Adrenal gland (tissue), 5 donors: ENCODE data around the gene BTBD9.
"Not testable (repeated sequence)": the region's sequence is repeated elsewhere in the genome, so short reads cannot be mapped to it uniquely, and the experiment has no call there.

Experiments
- POLR2A ChIP-seq, 2 donors: fragments of 450-650 bp; IDR thresholded peaks; one replicate each; pipeline ENCODE4 v1.6.1; 2017; ENCODE audit warnings: antibody characterized with exemption in 2 of 2, mild to moderate bottlenecking in 2 of 2, moderate library complexity in 1 of 2
- TF ChIP-seq, protein P1 (sequence below), 6 experiments: fragments of 450-650 bp in 4 of 6; fragments of 200-600 bp in 2 of 6; sonication (generic) in 1 of 6; IDR thresholded peaks; 1 replicate in 5 of 6; 2 replicates in 1 of 6; pipeline versions ENCODE4 v1.5.1 to v1.8.0; 2016 to 2021; ENCODE audit warnings: antibody characterized with exemption in 6 of 6, mild to moderate bottlenecking in 2 of 6, moderate library complexity in 1 of 6
- donor health status: DM: no; HTN: no; CAD: no.

- TF ChIP-seq, protein P1, sequence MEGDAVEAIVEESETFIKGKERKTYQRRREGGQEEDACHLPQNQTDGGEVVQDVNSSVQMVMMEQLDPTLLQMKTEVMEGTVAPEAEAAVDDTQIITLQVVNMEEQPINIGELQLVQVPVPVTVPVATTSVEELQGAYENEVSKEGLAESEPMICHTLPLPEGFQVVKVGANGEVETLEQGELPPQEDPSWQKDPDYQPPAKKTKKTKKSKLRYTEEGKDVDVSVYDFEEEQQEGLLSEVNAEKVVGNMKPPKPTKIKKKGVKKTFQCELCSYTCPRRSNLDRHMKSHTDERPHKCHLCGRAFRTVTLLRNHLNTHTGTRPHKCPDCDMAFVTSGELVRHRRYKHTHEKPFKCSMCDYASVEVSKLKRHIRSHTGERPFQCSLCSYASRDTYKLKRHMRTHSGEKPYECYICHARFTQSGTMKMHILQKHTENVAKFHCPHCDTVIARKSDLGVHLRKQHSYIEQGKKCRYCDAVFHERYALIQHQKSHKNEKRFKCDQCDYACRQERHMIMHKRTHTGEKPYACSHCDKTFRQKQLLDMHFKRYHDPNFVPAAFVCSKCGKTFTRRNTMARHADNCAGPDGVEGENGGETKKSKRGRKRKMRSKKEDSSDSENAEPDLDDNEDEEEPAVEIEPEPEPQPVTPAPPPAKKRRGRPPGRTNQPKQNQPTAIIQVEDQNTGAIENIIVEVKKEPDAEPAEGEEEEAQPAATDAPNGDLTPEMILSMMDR (IDR thresholded peaks at IDR 0.05) = not testable (repeated sequence)
- TF ChIP-seq POLR2A (IDR thresholded peaks at IDR 0.05) = not testable (repeated sequence)
These were observed 213.8 kb downstream of the BTBD9 start for GRCh38 chr6:38425788-38426488.
